IMR-90 (cell line): ENCODE data around the gene AGAP1. TPM values are rescaled to one million over a fixed set of nuclear protein-coding genes. Genes with fewer than 3 reads are reported as not detected.

Experiments
- ATAC-seq: fragments of 200-7000 bp; cut with Tn5 transposase; 2 replicates; pipeline ENCODE4 v1.9.1; 2020; ENCODE audit warnings: low read depth, mild to moderate bottlenecking, moderate library complexity
- BruUV-seq: library from RNA; stranded (reverse); fragments of 400-500 nt; replicated peaks from 2 replicates; lab custom pipeline; 2021; lab: Mats Ljungman, UMichigan
- CTCF ChIA-PET: fragments of 300-600 bp; formaldehyde crosslinking; extraction: SDS; loops from one replicate; lab custom pipeline; 2021; ENCODE audit warnings: antibody characterized with exemption; lab: Yijun Ruan, JAX
- POLR2A ChIA-PET: fragments of 300-600 bp; sonication (Branson Sonifier 250); formaldehyde crosslinking; loops from one replicate; lab custom pipeline; 2022; ENCODE audit warnings: antibody characterized with exemption; ENCODE audit not compliant: unreplicated experiment; lab: Charles Lee
- DNase-seq: peaks from one replicate; pipeline ENCODE4 v3.0.0; 2013
- H2AFZ ChIP-seq: replicated peaks from 2 replicates; pipeline ENCODE3; 2013; ENCODE audit warnings: low read length, mild to moderate bottlenecking; ENCODE audit not compliant: poor library complexity
- H2AK5ac ChIP-seq: 2 replicates; pipeline ENCODE4 v1.6.1; 2013; ENCODE audit warnings: low read depth, low read length, inconsistent platforms
- H2AK9ac ChIP-seq: replicated peaks from 2 replicates; pipeline ENCODE3; 2013; ENCODE audit warnings: mild to moderate bottlenecking, low read depth, low read length, moderate library complexity; ENCODE audit not compliant: poor library complexity
- H2BK120ac ChIP-seq: 2 replicates; pipeline ENCODE4 v1.6.1; 2013; ENCODE audit warnings: low read depth, low read length, inconsistent platforms
- H2BK15ac ChIP-seq: 3 replicates; pipeline ENCODE4 v1.6.1; 2013; ENCODE audit warnings: low read depth, low read length, inconsistent platforms
- H2BK20ac ChIP-seq: 2 replicates; pipeline ENCODE4 v1.6.1; 2013; ENCODE audit warnings: low read depth, mild to moderate bottlenecking, inconsistent platforms, low read length, moderate library complexity
- H2BK5ac ChIP-seq: 2 replicates; pipeline ENCODE4 v1.6.1; 2013; ENCODE audit warnings: mild to moderate bottlenecking, low read depth, low read length, inconsistent platforms; ENCODE audit not compliant: poor library complexity, severe bottlenecking
- H3K14ac ChIP-seq: replicated peaks from 2 replicates; pipeline ENCODE4 v1.6.1; 2013; ENCODE audit warnings: low read depth, low read length, inconsistent platforms
- H3K18ac ChIP-seq: 2 replicates; pipeline ENCODE4 v1.6.1; 2013; ENCODE audit warnings: low read depth, low read length, control low read depth
- H3K23ac ChIP-seq: 2 replicates; pipeline ENCODE4 v1.6.1; 2013; ENCODE audit warnings: low read depth, low read length, inconsistent platforms
- H3K27ac ChIP-seq: 2 replicates; pipeline ENCODE4 v1.5.1; 2013; ENCODE audit warnings: mild to moderate bottlenecking, control low read depth, low read length; ENCODE audit not compliant: insufficient read depth
- H3K27me3 ChIP-seq: 2 replicates; pipeline ENCODE4 v1.6.1; 2013; ENCODE audit warnings: low read length; ENCODE audit not compliant: control insufficient read depth, insufficient read depth
- H3K36me3 ChIP-seq: 2 replicates; pipeline ENCODE4 v1.6.1; 2013; ENCODE audit warnings: low read length, mixed read lengths; ENCODE audit not compliant: control insufficient read depth, insufficient read depth
- H3K4ac ChIP-seq: 2 replicates; pipeline ENCODE4 v1.6.1; 2013; ENCODE audit warnings: low read depth, low read length, inconsistent platforms
- H3K4me1 ChIP-seq: 2 replicates; pipeline ENCODE4 v1.6.1; 2013; ENCODE audit warnings: low read length, mixed read lengths; ENCODE audit not compliant: control insufficient read depth, insufficient read depth
- H3K4me2 ChIP-seq: 2 replicates; pipeline ENCODE4 v1.6.1; 2013; ENCODE audit warnings: low read depth, mild to moderate bottlenecking, control low read depth, low read length, moderate library complexity
- H3K4me3 ChIP-seq: 2 replicates; pipeline ENCODE4 v1.5.1; 2013; ENCODE audit warnings: low read depth, mild to moderate bottlenecking, control low read depth, low read length, moderate library complexity; ENCODE audit not compliant: insufficient read depth
- H3K56ac ChIP-seq: 2 replicates; pipeline ENCODE4 v1.6.1; 2013; ENCODE audit warnings: low read length, inconsistent platforms; ENCODE audit not compliant: insufficient read depth; ENCODE audit errors: extremely low read depth
- H3K79me1 ChIP-seq, 2 experiments: 2 replicates each; pipeline ENCODE4 v1.6.1; 2013; ENCODE audit warnings: low read length in 2 of 2, inconsistent platforms in 1 of 2, low read depth in 1 of 2
- H3K9ac ChIP-seq: 2 replicates; pipeline ENCODE4 v1.6.1; 2013; ENCODE audit warnings: low read depth, low read length, control low read depth
- H3K9me1 ChIP-seq: 2 replicates; pipeline ENCODE4 v1.6.1; 2013; ENCODE audit warnings: low read length, inconsistent platforms; ENCODE audit not compliant: insufficient read depth
- H3K9me3 ChIP-seq: 2 replicates; pipeline ENCODE4 v1.6.1; 2013; ENCODE audit warnings: low read length; ENCODE audit not compliant: control insufficient read depth, insufficient read depth
- H4K20me1 ChIP-seq: 2 replicates; pipeline ENCODE4 v1.6.1; 2013; ENCODE audit warnings: low read length, inconsistent platforms; ENCODE audit not compliant: insufficient read depth
- H4K5ac ChIP-seq: 2 replicates; pipeline ENCODE4 v1.6.1; 2013; ENCODE audit warnings: mild to moderate bottlenecking, low read depth, low read length, control low read depth
- H4K8ac ChIP-seq, 2 experiments: 2 replicates each; pipeline ENCODE4 v1.6.1; 2013; ENCODE audit warnings: low read depth in 2 of 2, low read length in 2 of 2, control low read depth in 1 of 2, inconsistent platforms in 1 of 2
- H4K91ac ChIP-seq: 2 replicates; pipeline ENCODE4 v1.6.1; 2013; ENCODE audit warnings: low read depth, low read length, inconsistent platforms; ENCODE audit not compliant: insufficient read depth
- CEBPB ChIP-seq: IDR thresholded peaks from 2 replicates; pipeline ENCODE4 v1.6.1; 2012; ENCODE audit warnings: low read depth, low read length, improper control_type of control experiment
- MAFK ChIP-seq: IDR thresholded peaks from 2 replicates; pipeline ENCODE4 v1.6.1; 2012; ENCODE audit warnings: low read depth, low read length, improper control_type of control experiment
- MXI1 ChIP-seq: IDR thresholded peaks from 2 replicates; pipeline ENCODE4 v1.6.1; 2012; ENCODE audit warnings: low read depth, mild to moderate bottlenecking, low read length, moderate library complexity, borderline replicate concordance
- RFX5 ChIP-seq: IDR thresholded peaks from 2 replicates; pipeline ENCODE4 v1.8.0; 2012; ENCODE audit warnings: low read depth, mild to moderate bottlenecking, low read length, moderate library complexity
- SMC3 ChIP-seq: fragments of 150-350 bp; IDR thresholded peaks from 2 replicates; pipeline ENCODE4 v1.6.1; 2016; ENCODE audit warnings: low read depth, mild to moderate bottlenecking, antibody characterized with exemption, low read length, moderate library complexity
- WGBS, 2 experiments: methylation state at CpG; one replicate each; pipeline versions ENCODE4 v1.1.5 to v1.1.7; 2013; ENCODE audit warnings: missing lambda C conversion rate in 2 of 2; ENCODE audit not compliant: insufficient read length in 1 of 2; ENCODE audit errors: extremely low coverage in 2 of 2; 5-methylcytosine and 5-hydroxymethylcytosine counted together
- dilution Hi-C: fragments of 300-500 bp; cut with HindIII; formaldehyde crosslinking; loops from one replicate; pipeline ENCODE4 v1.14.3; 2018; ENCODE audit warnings: low sequenced_read_pairs; ENCODE audit not compliant: unreplicated experiment
- in situ Hi-C: fragments of 300-500 bp; cut with MboI; formaldehyde crosslinking; loops from 3 replicates; pipeline ENCODE4 v1.14.3; 2019; ENCODE audit warnings: low sequenced_read_pairs, inconsistent platforms, mixed read lengths
- intact Hi-C: fragments of 100-400 bp; cut with micrococcal nuclease; formaldehyde crosslinking; loops from 2 replicates; pipeline ENCODE4 v1.10.0; 2022
- polyA plus RNA-seq, 3 experiments: library from polyadenylated mRNA; depleted of rRNA; stranded (reverse); fragments of >200 nt; gene quantifications; 2 replicates each; pipeline ENCODE4 v1.2.3, GENCODE V29; 2012; ENCODE audit warnings: low replicate concordance in 1 of 3
- total RNA-seq: library from RNA; depleted of rRNA; stranded (reverse); fragments of >200 nt; gene quantifications from 2 replicates; pipeline ENCODE4 v1.2.3, GENCODE V29; 2012
- TF ChIP-seq, protein P1 (sequence below): fragments of 150-350 bp; IDR thresholded peaks from 2 replicates; pipeline ENCODE4 v1.6.1; 2017; ENCODE audit warnings: mild to moderate bottlenecking, antibody characterized with exemption, low read length, low read depth
- TF ChIP-seq, protein P2 (sequence below): fragments of 150-350 bp; IDR thresholded peaks from 2 replicates; pipeline ENCODE4 v1.6.1; 2016; ENCODE audit warnings: low read depth, mild to moderate bottlenecking, low read length, moderate library complexity, borderline replicate concordance

Gene AGAP1
- total and polyA plus RNA-seq, 2 of the 4 experiments (the other 2 are of a cell fraction), result 15.1 to 16.4 TPM

DNA sequence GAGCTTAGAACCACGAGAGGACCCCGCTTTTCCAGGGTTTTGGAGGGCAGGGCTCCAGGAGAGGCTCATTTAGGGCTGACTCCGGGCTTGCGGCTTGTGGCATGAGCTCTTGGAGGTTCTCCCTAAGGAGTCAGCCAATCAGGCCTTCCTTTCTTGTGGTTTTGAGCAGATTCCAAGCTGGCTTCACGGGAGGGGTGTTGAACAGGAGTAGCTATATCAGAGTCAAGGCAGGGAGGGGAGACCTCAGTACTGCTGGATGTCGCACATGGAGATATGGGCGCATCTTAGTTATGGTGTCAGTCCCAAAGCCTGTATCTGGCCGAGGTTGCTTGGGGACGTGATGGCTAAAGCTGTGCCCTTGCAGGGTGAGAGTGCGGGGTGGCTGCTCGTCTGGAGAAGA is 98.6 kb downstream of the AGAP1 start:
- H4K91ac ChIP-seq, result no peak overlapping the region
- H3K79me1 ChIP-seq, result peaks cover 15 to 29% of the 10 kb centered on the region in 2 experiments
- ATAC-seq, result no peak; the same call in 1 of the 2 replicates
- POLR2A ChIA-PET, result no interaction called here
- no peak overlapping the region for H4K5ac ChIP-seq
- H2AK5ac ChIP-seq, result no peak overlapping the region
- no peak overlapping the region for H3K4ac ChIP-seq
- BruUV-seq, result no TSS peak
- peaks cover 2% of the 10 kb centered on the region; the same call in 1 of the 2 replicates for H3K4me1 ChIP-seq
- 73% methylated on average over 6 of the region's 11 CpGs; no CpG with 5 or more reads in 1 of the 2 experiments for WGBS, 2 experiments
- H3K9me1 ChIP-seq, result no peaks in the 10 kb centered on the region; the same call in 1 of the 2 replicates
- H4K20me1 ChIP-seq, result peaks cover 36% of the 10 kb centered on the region
- H3K56ac ChIP-seq, result no peak overlapping the region
- in situ Hi-C loops, result loop anchor here (25.0 kb wide), 1 partner anchor 1055 kb away; no protein-coding TSS in a partner anchor
- TF ChIP-seq CEBPB (no peak), MXI1 (no peak), MAFK (no peak), SMC3 (no peak), RFX5 (no peak)
- TF ChIP-seq, protein P1, sequence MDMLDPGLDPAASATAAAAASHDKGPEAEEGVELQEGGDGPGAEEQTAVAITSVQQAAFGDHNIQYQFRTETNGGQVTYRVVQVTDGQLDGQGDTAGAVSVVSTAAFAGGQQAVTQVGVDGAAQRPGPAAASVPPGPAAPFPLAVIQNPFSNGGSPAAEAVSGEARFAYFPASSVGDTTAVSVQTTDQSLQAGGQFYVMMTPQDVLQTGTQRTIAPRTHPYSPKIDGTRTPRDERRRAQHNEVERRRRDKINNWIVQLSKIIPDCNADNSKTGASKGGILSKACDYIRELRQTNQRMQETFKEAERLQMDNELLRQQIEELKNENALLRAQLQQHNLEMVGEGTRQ, result no peak
- TF ChIP-seq, protein P2, sequence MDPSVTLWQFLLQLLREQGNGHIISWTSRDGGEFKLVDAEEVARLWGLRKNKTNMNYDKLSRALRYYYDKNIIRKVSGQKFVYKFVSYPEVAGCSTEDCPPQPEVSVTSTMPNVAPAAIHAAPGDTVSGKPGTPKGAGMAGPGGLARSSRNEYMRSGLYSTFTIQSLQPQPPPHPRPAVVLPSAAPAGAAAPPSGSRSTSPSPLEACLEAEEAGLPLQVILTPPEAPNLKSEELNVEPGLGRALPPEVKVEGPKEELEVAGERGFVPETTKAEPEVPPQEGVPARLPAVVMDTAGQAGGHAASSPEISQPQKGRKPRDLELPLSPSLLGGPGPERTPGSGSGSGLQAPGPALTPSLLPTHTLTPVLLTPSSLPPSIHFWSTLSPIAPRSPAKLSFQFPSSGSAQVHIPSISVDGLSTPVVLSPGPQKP, result no peak
- H2AFZ ChIP-seq, result no peak overlapping the region
- no peaks in the 10 kb centered on the region for H3K36me3 ChIP-seq
- DNase-seq, result no peak
- no peak overlapping the region for H3K9ac ChIP-seq
- no peaks in the 10 kb centered on the region for H3K27me3 ChIP-seq
- H3K4me3 ChIP-seq, result no peak overlapping the region
- H3K23ac ChIP-seq, result no peak overlapping the region
- H2BK5ac ChIP-seq, result no peak overlapping the region
- no peak overlapping the region for H3K14ac ChIP-seq
- CTCF ChIA-PET, result interaction anchor here (0.5 to 2.5 kb wide), 2 partner anchors 11 to 154 kb away, joined by 3 to 8 read pairs; no protein-coding TSS in a partner anchor
- H4K8ac ChIP-seq, result no peak overlapping the region
- no peak overlapping the region for H2BK20ac ChIP-seq
- dilution Hi-C loops, result no loop called here
- no peaks in the 10 kb centered on the region for H3K9me3 ChIP-seq
- intact Hi-C loops, result loop anchor here (10.0 kb wide), 2 partner anchors 158 to 328 kb away; no protein-coding TSS in a partner anchor
- H2BK15ac ChIP-seq, result no peak overlapping the region
- H3K27ac ChIP-seq, result no peak overlapping the region
- H3K4me2 ChIP-seq, result no peak overlapping the region
- H3K18ac ChIP-seq, result no peak overlapping the region
- H2BK120ac ChIP-seq, result no peak overlapping the region
- H2AK9ac ChIP-seq, result no peak overlapping the region
